GM19351 (cell line): ENCODE data around the gene MFAP3.
"Not testable (repeated sequence)": the region's sequence is repeated elsewhere in the genome, so short reads cannot be mapped to it uniquely, and the experiment has no call there.

Experiments
- ATAC-seq: cut with Tn5 transposase; IDR thresholded peaks from one replicate; pipeline ENCODE4 v1.9.1; 2021; ENCODE audit warnings: mild to moderate bottlenecking, moderate library complexity; ENCODE audit not compliant: unreplicated experiment

Gene MFAP3

GRCh38 chr5:154049636-154050035, 10.9 kb downstream of the MFAP3 start:
- ATAC-seq, result no peak

- no peak for ATAC-seq
These were observed 14.7 kb downstream of the MFAP3 start for GRCh38 chr5:154053468-154053867.

- no peak for ATAC-seq
These were observed 16.4 kb downstream of the MFAP3 start for GRCh38 chr5:154055201-154055600.

- peak; percentile 76 for ATAC-seq
These were observed 19.6 kb downstream of the MFAP3 start for GRCh38 chr5:154058055-154059038.

GRCh38 chr5:154059039-154059430, 20.3 kb downstream of the MFAP3 start:
- ATAC-seq, result peak; percentile 52

- ATAC-seq, result no peak
These were observed 20.8 kb downstream of the MFAP3 start for GRCh38 chr5:154059583-154059982.

- ATAC-seq, result no peak
These were observed 21.8 kb downstream of the MFAP3 start for GRCh38 chr5:154060606-154061005.

GRCh38 chr5:154063372-154063771, 24.6 kb downstream of the MFAP3 start:
- ATAC-seq, result no peak

- no peak for ATAC-seq
These were observed 27.2 kb downstream of the MFAP3 start for GRCh38 chr5:154065971-154066370.

GRCh38 chr5:154069854-154070253, 31.1 kb downstream of the MFAP3 start:
- ATAC-seq, result not testable (repeated sequence)

- ATAC-seq, result peak; percentile 22
These were observed 33.1 kb downstream of the MFAP3 start for GRCh38 chr5:154071799-154072413.

- peak; percentile 95 for ATAC-seq
These were observed 33.8 kb downstream of the MFAP3 start for GRCh38 chr5:154072414-154073171.

GRCh38 chr5:154076240-154076922, 37.6 kb downstream of the MFAP3 start:
- ATAC-seq, result no peak

GRCh38 chr5:154077696-154078095, 38.9 kb downstream of the MFAP3 start:
- ATAC-seq, result no peak

GRCh38 chr5:154078272-154078671, 39.5 kb downstream of the MFAP3 start:
- no peak for ATAC-seq

- no peak for ATAC-seq
These were observed 42.5 kb downstream of the MFAP3 start for GRCh38 chr5:154081246-154081645.

GRCh38 chr5:154084062-154084639, 45.4 kb downstream of the MFAP3 start:
- ATAC-seq, result no peak

- ATAC-seq, result no peak
These were observed 47.4 kb downstream of the MFAP3 start for GRCh38 chr5:154086146-154086545.

GRCh38 chr5:154086641-154087040, 47.9 kb downstream of the MFAP3 start:
- no peak for ATAC-seq

- no peak for ATAC-seq
These were observed 48.5 kb downstream of the MFAP3 start for GRCh38 chr5:154087260-154087659.
